HG03175 (cell line): ENCODE data around the gene CCDC187.

Experiments
- ATAC-seq: cut with Tn5 transposase; IDR thresholded peaks from one replicate; pipeline ENCODE4 v1.9.1; 2021; ENCODE audit warnings: mild to moderate bottlenecking, moderate library complexity; ENCODE audit not compliant: unreplicated experiment

Gene CCDC187

DNA sequence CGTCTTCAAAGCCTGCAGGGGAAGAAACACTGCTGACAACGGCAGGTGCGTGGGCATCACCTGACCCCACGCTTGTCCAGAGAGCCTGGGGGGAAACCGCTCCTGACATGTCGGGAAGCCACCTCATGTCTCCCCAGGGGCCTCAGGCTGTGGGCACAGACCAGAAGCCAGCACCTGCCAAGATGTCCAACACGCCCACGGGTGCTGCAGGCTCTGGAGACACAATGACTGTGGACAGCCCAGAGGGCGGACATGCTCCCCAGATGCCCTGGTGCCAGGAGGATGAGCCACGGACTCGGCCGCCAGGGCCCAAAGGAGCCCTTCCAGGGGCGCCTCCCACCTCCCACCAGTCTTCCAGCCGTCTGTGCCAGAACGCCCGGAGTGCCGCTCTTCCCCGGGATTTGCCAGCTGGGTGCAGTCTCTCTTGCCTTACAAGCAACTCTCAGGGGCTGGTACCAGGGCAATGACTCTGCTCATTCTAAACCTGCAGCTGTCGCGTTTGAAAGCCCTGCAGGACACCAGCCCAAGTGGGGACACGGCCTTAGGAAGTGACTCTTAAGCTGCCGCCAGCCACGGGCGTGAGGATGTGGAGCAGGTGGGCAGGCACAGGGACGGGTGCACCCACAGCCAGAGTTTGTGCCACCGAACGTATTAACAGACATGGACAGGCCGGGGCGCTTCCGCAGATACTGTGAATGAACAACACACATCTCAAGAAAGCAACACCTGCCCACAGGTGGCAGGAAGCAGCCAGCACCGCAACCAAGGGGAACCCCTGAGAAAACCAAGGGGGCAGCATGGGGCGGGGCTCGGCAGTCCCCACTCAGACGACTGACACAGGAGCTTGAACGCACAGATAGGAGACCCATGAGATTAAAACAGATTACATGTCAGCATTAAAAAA lies 92.2 kb downstream of the CCDC187 start:
- no peak for ATAC-seq

DNA sequence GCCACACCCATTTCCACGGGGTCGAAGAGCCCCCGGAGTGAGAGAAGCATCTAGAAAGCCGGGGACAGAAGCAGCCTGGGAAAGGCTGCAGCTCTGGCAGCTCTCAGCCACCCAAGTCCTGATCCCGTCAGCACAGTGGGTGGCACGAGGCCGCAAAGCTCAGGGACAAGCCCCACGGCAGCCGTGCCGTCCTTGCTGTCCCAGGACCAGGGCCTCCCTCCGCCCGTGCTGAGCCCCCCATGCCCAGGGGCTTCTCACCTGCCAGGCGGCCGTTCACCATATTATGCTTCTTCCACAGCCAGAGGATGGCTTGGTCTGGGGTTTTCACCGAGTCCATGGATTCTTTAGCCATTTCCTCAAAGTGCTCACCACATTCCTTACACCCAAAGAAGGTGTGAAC lies 92.9 kb downstream of the CCDC187 start:
- ATAC-seq, result no peak

DNA sequence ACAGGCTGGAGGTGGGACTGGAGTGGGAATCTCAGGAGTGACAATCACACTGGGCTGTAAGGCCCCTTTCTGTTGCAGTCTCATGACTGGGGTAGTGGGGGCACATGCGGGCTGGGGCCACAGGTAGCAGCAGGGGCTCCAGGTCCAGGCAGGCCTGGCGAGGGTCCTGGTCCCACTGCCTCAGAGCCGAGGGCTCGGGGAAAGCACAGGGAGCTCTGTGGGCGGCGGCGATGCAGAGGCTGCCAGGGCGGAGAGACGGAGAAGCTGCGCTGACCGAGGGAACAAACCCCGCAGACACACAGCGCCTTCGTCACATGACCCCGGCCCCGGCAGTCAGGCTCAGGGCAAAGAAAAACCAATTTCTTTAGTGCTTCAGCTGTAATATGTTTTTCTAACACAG lies 93.6 kb downstream of the CCDC187 start:
- ATAC-seq, result no peak

DNA sequence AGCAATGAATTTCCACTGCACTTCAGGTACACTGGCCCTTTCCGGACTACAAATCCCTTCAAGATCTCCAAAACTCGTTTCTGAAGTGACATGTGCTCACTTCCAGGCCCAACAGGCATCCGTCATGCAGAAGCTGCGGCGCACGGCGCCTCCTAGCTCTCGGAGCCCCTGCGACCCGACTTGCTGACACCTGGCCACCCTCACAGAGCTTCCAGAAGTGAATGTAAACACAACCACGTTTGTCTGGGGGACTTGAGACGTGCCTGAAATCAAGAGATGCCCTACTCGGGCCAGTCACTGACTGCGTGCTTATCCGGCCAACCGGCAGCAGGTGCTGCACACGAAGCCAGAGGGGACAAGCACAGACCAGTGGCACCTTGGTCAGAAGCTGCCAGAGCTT lies 94.1 kb downstream of the CCDC187 start:
- ATAC-seq, result no peak

DNA sequence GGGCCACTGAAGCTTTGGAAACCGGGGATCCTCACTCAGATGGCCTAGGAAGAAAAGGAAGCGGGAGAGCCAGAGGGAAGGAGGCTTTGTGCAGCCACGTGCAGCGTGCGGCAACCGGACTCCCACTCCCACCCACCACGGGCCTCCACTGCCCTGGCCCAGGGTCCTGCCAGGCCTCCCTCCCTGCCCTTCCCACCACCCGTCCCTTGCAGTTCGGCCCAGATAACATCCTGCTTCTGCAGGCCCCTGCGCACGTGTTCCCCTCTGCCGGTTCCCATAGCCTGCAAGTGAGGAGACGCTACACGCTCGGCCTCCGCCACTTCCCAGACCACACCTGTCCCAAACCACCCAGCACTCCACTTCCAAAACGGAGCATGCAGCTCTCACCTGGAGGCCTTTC lies 94.7 kb downstream of the CCDC187 start:
- ATAC-seq, result no peak

DNA sequence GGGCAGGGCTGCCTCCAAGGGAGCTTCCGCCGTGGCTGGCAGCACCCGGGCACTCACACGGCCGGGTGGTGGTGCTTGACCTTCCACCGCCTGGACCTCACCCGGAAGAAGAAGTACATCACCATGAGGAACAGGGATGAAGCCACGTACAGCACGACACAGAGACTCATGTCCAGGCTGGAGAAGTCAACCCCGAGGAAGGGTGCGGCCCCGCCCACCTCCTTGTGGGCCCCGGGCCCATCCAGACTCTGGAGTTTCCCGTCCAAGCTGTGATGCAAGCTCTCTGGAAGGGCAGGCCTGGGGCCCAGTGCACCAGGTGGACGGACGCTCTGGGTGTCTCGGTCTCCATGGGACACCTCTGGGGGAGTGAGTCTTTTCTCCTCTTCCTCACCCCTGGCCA lies 95.2 kb downstream of the CCDC187 start:
- no peak for ATAC-seq

DNA sequence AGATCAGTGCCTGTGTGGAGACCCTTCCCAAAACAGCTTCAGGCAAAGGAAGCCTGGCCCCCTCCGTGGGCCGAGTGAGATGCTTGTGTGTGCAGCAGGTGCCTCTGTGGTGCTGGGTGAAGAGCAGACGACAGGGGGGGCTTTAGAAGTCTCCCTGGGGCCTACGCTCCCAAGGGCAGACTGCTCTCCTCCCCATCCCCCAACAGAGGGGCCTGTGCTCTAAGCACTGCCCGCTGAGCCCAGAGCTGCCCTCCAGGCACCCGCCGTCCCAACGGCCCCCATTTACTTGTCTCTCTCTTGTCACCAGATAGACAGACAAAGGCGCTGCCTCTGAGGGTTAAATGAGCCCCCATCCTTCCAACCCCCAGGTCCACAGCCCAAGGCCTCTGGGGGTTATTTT lies 96.3 kb downstream of the CCDC187 start:
- ATAC-seq, result no peak

DNA sequence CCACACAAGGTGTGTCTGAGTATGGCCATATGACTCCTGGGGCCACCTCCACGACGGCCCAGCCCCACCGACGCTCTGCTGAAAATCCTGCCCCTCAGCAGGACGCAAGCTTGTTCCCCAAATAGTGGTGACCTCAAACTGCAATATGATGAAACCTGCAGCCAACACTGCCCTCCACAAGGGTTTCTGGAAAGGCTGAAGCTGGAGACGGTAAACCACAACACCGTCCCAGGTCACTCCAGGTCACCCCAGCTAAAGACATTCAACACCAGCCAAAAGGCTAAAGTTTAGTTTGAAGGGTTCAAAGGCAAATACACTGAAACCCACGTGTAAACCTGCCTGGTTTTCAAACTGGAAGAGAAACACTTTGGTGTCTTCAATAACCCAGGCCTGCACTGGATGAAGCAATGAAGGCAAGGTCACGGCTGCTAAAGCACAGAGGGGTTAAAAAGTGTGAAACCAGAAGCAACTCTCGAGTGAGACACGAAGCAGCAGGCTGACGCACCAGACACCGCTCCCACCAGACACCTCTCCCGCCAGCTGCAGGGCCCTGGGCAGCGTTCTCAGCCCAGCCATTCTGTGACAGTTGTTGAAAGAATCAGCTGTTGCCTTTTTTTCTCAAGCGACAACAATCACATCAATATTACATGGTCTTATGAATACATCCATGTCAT lies 97.2 kb downstream of the CCDC187 start:
- ATAC-seq, result no peak

DNA sequence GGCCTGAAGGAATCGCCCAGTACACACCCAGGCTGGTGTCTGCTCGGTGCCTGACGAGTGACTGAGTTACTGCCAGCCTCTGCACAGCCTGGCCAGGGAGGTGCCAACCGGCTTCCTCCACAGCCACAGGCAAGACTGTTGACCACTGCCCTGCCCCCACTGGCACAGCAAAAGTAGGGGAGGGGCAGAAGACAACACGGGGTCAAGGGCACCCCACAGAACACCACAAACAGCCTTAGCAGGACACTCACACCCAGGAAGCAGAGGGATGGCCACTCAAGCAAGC lies 98.2 kb downstream of the CCDC187 start:
- no peak for ATAC-seq

DNA sequence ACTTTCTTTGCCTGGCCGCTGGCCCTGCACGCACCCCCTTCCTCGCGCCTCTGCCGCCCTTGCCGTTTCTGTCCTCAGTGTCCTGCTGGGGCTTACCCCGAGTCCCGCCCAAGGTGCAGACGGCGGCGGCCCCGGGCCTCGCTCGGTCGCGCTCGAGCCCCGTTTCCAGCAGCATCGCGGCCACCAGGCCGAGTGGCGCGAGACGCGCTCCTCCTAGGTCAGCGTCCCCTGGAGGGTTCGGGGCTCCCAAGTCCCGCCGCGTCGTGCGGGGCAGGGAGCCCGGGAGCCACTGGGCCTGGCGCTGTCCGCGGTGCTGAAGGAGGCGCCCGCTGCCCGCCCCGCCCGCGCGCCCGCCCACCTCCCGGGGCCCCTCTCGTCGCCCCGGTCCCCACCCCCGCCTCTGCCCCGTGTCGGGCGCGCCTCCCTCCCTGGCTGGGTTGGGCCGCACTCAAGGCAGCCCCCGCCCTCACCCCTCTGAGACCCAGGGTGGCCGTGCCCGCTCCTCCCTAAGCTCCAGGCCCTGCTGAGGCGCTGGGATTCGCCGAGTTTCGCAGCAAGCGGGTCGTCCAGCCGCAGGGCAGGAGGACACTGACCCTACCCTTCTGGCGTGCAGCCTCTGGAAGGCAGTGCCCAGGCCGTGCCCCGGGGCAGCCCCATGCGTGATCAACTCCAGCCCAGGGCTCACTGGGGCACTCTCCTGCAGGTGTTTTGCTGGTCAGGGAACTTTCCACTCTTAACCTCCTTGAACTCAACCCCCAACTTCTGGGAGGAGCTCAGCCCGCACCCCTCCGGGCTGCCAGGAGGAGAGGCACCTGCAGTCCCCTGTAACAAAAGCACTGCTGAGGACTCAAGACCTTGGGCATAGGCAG lies 98.8 kb downstream of the CCDC187 start, which contains the start of gene LHX3:
Gene LHX3, minus strand, starts transcription at position 291 of the 869 bp plus-strand sequence. Its CDS starts 116 bp downstream, at position 175.
- ATAC-seq, result no peak

DNA sequence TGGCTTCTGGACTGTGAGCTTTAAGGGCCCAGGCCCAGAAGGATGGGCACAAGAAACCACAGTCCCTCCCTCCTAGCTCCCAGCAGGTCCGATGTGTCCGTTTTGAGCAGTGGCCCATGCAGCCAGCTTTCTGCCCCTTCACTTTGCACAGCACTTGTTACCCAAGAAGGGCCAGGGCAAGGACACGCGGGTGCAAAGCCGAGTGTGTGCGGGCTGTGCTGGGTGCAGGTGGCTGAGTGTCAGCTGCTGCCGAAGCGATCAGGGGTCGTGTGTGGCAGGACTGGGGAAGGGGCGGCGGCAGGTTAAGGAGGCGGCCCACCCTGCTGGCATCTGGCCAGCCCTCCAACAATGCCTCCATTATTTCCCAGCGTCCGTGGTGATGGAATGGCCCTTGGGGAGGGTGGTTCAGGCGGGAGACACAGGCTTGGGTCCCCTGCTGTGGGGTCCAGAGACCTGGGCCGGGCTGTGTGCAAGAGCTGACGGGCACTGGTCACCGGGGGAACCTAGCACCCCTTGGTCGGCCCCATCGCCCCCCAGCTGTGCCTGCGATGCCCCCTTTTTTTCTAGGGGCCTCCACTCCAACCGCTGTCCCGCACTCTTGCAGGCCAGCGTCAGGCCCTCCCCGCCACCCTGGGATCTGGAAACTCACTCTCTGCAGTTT lies 99.6 kb downstream of the CCDC187 start:
- no peak for ATAC-seq

DNA sequence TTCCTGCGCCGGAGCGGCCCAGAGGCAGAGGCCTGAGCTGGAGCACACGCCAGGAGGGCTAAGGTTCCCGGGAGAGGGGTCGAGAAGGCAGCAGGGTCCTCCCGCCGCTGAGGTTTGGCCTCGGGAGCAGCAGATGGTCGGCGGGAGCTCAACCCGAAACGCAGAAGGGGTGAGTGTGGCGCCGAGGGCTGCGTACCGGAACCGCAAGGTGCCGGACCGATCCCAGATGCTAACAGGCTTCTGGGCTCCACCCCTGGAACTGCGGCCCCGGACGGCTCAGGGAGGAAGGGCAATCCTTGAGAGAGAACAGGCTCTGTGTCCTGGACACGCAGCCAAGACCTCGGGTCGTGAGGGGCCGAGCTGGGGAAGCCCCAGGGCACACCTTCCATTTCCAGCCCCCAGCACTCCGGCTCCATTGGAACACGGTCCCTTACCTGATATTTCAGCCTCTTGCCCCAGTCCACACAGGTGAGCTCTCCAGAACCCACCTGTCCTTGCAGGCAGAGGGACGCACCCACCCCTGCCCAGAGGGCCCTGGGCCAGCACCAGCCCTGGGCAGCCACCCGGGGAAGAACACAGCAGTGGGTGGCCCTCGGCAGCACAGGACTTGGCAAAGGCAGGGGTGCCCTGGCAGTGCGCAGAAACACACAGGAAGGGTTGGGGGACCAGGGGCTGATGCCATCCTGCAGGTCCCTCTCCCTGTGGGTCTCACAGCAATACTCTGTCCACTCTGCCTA lies 100.3 kb downstream of the CCDC187 start:
- no peak for ATAC-seq

DNA sequence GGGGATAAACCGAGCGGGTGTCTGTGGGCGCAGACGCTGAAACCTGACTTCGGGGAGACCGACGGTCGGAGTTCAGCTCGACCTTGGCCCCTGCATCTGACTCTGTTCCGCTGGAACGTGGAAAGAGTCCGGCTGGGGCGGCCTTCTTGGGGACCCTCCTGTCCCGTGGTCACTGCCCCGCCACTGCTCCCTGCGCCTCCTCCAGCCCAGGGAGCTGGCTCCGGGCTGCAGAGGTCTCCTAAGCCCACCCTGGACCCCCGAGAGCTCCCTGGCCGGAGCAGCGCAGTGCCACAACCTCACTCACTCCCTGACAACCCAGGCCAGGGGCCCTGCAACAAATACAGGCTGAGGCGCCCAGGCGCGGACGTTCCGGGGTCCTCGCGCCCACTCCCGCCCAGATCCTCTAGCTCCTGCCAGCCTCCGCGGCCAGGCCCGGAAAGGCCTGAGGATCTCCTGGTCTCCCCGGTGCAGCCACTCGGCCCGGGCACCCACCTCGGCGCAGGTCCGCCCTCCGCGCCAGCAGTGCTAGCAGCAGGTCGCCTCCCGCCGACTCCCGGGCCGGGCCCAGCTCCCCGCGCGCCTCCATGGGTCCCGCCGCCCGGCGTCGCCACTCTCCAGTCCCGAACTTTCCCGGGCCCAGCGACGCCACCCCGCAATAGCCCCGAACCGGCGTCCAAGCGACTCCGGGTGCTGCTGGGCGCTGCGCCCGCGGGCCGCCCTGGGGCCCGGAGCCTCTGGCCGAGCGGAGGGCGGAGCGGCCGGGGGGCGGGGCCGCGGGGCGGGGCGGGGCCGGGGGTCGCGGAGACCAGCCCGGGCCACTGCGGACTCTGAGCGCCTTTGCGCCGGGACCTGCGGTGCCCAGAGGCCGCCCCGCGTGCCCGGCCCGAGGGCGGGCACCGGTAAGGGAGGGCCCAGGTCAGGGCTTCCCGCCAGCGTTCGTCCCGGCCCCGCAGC lies 101.2 kb downstream of the CCDC187 start:
- ATAC-seq, result no peak

DNA sequence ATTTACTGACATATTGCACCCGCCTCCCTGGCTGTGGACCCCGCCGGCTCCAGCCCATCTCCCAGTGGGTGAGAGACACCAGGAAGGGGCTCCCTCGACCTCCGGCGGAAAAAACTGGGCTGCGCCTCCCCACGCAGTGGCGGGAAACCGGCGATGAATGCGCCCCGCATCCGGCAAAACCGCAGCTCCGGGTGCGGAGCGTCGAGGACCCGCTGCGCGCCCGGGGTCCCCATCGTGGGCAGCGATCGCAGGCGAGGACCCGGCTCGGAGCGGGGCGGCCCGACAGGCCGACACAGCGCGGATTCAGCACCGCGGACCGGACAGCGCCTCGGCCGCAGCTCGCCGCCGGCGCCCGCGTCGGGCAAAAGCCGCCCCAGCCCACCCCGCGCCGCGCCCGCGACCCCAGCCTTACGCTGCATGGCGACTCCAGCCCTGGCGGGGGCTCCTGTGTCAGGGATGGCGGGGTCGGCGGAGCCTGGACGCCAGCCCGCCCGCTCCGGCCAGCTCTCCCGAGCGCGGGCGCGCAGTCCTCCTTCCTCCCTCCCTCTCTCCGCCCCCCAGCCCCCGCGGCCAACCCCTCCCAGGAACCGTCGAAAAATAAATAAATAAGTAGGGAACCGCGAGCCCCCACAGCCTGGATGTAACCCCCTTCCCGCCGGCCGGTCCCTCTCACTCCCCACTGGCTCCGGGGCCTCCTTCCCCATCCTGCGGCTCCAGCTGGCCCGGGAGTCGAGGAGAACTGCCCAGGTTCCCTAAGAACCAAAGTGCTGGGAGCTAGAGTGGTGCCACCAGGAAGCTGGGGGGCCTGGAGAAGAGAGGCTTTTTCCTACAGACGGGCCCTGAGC lies 102.1 kb downstream of the CCDC187 start:
- ATAC-seq, result no peak

DNA sequence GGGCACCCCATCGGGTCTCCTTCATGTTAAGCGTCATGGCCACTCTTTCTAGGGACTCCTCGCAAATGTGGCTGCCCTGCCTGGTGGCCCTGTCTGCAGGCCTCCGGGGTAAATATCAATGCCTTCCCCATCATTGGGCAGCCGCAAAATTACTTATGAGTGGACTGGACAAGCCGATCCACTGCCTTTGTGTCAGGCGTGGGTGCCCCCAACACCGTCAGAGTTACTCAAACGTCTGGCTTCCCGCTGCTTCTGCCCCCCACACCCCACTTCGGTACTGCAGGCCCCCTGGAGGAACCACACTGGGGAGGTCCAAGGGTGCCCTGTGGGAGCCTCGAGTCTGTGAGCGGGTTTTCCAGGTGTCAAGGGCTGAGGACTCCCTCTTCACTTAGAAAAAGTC lies 102.7 kb downstream of the CCDC187 start:
- no peak for ATAC-seq

DNA sequence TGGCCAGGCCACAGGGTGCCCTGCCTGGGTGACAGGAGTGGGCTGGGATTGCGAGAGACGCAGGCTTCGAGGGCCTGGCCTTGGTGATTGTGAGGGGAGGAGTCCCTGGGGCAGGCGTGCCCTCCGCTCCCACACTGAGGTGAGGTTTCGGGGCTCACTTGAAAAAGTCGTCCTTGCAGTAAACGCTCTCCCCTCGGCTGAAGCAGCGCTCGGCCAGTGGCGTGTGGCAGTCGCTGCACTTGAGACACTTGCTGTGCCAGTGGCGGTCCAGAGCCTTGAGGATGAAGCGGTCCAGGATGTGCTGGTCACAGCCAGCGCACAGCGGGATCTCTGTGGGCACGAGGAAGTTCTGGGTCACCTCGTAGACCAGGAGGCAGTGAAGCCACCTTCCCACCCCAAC lies 103.5 kb downstream of the CCDC187 start:
- no peak for ATAC-seq
